Prostate gland (tissue), 2 donors: Measurements from ENCODE around the gene BIN1.

Experiments used
- POLR2A ChIP-seq: fragments of 450-650 bp; IDR thresholded peaks from one replicate; pipeline ENCODE4 v1.6.1; 2016; ENCODE audit warnings: antibody characterized with exemption, mild to moderate bottlenecking
- TF ChIP-seq, protein P1 (sequence below), 4 experiments: fragments of 200-600 bp in 2 of 4; fragments of 450-650 bp in 2 of 4; sonication (generic) in 2 of 4; IDR thresholded peaks; 1 replicate in 3 of 4; 2 replicates in 1 of 4; pipeline ENCODE4 v1.5.1; 2016 to 2019; ENCODE audit warnings: antibody characterized with exemption in 4 of 4, mild to moderate bottlenecking in 2 of 4, moderate library complexity in 2 of 4

DNA sequence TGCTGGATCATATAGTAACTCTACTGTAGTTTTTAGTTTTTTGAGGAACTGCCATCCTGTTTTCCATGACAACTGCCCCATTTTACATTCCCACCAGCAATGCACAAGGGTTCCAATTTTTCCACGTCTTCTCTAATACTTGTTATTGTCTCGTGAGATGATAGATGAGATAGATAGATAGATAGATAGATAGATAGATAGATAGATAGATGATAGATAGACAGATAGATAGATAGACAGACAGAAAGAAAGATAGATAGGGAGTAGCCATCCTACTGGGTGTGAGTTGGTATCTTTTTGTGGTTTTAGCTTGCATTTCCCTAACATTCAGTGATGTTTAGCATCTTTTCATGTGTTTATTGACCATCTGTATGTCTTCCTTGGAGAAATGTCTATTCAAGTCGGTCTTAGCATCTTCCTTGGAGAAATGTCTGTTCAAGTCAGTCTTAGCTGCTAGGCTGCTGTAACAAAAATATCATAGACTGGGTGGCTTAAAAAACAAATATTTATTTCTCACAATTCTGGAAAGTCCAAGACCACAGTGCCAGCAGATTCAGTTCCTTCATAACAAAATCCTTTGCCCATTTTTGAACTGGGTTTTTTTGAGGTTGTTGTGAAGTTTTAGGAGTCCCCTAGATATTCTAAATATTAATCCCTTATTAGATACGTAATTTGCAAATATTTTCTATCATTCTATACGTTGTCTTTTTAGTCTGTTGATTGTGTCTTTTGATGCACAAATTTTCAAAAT, 98.5 kb downstream of the BIN1 start:
- TF ChIP-seq, protein P1, sequence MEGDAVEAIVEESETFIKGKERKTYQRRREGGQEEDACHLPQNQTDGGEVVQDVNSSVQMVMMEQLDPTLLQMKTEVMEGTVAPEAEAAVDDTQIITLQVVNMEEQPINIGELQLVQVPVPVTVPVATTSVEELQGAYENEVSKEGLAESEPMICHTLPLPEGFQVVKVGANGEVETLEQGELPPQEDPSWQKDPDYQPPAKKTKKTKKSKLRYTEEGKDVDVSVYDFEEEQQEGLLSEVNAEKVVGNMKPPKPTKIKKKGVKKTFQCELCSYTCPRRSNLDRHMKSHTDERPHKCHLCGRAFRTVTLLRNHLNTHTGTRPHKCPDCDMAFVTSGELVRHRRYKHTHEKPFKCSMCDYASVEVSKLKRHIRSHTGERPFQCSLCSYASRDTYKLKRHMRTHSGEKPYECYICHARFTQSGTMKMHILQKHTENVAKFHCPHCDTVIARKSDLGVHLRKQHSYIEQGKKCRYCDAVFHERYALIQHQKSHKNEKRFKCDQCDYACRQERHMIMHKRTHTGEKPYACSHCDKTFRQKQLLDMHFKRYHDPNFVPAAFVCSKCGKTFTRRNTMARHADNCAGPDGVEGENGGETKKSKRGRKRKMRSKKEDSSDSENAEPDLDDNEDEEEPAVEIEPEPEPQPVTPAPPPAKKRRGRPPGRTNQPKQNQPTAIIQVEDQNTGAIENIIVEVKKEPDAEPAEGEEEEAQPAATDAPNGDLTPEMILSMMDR (IDR thresholded peaks at IDR 0.05) = no peak
- TF ChIP-seq POLR2A = no peak
